GM11168 (cell line): ENCODE measurements around the gene CD2AP.
"Not testable (repeated sequence)": the region's sequence is repeated elsewhere in the genome, so short reads cannot be mapped to it uniquely, and the experiment has no call there.

Source experiments
- in situ Hi-C: fragments of 300-500 bp; cut with MboI; formaldehyde crosslinking; loops from one replicate; pipeline ENCODE4 v1.12.0; 2022; ENCODE audit warnings: low sequenced_read_pairs; ENCODE audit not compliant: unreplicated experiment

Gene CD2AP

DNA sequence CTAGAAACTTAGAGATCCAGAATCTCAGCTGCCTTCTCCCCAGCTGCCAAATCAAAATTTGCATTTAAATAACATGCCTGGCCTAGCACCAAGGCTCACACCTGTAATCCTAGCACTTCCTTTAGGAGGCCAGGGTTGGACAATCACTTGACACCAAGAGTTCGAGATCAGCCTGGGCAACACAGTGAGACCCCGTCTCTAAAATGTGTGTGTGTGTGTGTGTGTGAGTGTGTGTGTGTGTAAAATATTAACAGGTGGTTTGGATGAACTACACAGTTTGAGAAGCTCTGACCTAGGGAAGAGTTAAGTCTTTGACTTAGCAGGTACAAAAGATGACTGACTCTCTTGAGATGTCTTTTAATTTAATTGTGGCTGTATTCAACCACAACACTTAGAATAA lies 20.2 kb upstream of the CD2AP start:
- in situ Hi-C loops, result no loop called here

DNA sequence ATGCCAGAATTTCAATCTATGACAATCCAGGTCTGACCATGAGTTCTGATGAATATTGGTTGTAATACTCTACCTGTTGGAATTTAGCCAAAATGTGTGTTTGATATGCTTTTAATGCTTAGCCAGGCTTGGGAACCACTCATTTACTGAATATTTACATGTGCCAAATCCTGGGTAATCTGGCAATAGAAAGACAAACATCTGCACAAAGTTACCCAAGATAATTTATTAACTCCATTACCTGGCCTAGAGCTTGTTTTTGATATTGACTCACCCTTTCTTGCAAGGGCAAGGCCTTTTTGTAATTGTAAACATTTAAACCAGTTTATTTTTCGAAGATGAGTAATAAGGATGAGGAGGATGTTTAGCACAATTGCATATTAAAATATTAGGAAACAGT lies 13.5 kb upstream of the CD2AP start:
- in situ Hi-C loops, result no loop called here

DNA sequence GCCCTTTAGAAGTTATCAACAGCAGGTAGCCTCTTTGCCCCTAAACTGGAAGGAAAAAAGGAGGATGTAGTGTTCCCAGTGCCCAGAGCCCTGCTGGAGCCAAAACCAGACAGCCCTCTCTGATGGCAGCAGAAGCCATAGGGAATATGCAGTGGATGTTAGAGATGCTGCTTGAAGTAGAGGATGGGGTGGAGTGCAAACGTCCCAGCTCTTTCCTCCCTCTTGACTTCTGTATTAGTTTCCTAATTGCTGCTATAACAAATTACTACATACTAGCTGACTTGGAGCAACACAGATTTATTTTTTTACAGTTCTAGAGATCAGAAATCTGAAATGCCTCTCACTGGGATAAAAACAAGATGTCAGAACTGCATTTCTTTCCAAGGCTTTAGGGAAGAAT lies 12.5 kb upstream of the CD2AP start:
- in situ Hi-C loops, result no loop called here

DNA sequence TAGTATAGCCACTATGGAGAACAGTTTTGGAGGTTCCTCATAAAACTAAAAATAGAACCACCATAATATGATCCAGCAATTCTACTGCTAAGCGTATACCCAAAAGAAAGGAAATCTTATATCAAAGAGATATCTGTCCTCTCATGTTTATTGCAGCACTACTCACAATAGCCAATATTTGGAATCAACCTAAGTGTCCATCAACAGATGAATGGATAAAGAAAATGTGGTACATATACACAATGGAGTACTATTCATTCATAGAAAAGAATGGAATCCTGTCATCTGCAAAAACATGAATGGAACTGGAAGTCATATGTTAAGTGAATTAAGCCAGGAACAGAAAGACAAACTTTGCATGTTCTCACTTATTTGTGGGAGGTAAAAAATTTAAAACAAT lies 5.7 kb upstream of the CD2AP start:
- in situ Hi-C loops, result no loop called here

DNA sequence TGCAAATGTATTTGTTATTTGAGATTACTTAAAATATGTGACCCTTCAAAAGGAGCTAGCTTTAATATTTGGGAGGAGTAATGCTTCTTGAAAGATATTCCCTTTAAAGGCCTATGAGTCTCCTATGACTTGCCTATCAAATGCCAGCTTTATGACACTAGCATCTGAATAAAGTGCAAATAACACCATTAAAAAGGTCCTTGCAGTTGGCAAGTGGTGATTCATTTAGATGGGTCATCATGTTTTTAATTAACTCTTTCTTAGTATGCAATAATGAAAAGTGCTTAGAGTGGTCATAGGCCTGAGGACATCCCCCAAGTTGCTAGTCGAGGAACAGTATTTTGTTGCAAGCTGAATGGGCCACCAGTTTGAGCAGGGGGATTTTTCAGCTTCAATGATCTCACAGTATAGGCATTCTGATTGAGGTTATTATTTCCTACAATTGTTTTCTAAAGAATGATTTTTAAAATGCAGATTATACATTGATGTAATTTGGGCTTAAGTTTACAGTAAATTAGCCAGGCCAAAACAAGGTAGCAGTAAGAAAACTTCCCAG lies 3.7 kb upstream of the CD2AP start:
- in situ Hi-C loops, result no loop called here

DNA sequence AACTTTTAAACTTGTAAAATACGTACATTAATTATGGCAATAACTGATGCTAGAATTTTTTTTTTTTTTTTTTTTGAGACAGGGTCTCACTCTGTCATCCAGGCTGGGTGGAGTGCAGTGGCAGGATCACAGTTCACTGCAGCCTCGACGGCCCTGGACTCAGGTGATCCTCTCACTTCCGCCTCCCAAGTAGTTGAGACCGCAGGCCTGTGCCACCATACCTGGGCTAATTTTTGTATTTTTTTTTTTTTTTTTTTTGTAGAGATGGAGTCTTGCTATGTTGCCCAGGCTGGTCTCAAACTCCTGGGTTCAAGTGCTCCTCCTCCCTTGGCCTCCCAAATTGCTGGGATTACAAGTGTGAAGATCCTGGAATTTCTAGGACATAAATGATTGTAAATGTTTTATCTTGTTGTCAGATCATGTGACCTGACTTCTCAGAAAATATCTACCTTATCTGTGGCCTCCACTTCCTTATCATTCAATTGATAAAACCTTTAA lies 2.2 kb upstream of the CD2AP start:
- in situ Hi-C loops, result no loop called here

DNA sequence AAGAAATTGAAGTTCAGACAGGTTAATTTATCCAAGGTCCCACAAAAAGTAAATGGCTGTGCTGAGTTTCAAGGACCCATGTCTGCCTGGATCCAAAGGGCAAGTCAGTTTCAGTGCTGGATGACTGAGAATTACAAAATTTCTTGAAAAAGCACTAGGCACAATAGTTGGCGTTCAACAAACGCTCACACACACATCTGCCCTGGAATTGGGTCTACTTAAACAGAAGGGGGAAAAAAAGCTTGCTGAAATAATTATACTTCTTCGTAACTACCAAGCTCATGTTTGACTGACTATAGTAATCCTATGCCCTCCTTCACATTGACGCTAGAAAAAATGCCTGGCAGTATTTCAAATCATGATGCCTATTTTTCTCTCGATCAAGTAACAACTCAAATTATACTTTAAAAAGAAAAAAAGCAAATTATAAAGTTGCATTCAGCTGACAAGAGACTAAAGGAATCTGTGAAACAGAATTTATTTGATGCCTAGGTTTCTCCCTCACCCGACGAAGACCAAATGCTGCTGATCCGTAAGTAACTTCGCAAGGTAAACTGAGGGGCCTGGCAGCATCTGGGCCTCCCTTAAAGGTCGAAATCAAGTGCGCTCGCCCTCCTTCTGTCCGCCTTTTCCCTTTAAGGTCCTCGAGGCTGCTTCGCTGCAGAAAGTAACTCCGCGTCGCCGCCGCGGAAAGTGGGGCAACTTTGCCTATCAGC lies 650 bp upstream of the CD2AP start:
- in situ Hi-C loops, result no loop called here

DNA sequence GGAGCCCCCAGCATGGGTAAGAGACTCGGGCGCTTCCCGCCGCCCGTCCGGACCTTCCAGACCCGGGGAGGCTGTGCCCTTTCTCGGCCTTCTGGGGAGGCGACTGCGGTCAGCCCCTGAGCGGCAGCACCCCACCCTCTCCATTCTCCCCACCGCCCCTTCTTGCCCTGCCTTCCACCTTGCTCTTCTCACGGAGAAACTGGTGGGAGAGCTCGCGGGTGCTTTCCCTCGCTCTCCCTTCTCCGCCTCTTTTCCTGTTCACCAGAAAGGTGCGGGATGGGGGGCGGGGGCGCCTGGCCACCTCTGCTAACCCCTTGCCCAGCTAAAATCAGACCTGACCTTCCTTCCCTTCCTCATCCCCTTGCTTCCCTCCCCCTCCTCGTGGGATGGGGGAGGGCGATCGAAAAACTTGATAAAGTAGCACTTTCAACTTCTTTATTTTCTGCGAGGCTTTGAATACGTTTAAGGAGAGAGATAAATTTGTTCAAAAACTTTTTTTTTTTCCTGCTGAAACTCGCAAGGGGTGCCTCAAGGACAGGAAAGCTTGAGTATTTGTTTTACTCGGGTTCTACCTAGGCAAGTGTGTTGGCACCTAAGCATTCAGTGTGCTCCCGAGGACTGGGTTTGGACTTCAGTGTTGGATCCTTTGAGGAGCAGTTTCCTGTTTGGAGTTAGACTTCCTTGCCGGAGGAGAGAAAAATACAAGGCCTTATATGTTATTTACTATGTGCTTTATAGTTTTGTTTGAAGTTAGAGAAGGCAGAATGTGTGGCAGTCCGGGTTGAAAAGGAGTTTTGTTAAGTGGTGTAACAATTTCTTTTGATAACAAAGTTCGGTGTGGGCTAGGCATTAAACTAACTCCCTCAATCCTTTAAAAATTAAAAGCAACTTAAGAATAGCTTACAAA lies 897 bp downstream of the CD2AP start:
- in situ Hi-C loops, result no loop called here

DNA sequence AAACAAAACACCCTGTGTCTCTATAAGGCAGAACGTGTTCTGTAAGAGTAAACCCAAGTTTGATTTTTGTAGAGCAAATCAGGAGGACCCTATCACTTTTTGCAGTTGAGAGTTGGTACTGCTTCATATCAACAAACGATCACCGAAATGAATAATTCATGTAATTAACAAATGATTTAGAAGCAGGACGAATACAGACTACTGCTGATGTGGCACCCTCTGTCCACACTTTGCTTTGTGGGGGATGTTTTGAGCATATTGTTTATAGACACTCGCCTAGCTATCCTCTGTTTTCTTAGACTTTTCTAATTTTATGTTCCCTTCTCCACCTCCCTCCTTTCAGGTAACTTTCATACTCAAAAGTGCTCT lies 1.5 kb downstream of the CD2AP start:
- in situ Hi-C loops, result no loop called here

DNA sequence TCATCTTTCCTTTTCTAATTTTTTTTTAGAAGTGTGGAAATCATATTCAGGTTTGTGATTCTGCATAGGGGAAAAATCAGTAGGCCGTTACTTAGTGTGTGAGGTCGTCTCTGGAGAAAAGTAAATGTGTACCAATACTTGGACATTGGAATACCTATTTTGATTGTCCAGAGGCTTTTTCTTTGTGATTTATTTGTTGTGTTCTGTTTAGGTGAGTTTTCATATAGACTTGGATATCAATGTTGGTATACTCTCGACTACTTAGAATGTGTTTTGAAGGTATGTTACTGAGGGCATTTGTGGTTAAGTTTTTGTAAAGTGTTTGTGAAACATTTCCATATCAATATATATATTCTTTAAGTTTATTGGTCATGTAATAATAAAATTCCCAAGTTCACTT lies 2.3 kb downstream of the CD2AP start:
- in situ Hi-C loops, result no loop called here

DNA sequence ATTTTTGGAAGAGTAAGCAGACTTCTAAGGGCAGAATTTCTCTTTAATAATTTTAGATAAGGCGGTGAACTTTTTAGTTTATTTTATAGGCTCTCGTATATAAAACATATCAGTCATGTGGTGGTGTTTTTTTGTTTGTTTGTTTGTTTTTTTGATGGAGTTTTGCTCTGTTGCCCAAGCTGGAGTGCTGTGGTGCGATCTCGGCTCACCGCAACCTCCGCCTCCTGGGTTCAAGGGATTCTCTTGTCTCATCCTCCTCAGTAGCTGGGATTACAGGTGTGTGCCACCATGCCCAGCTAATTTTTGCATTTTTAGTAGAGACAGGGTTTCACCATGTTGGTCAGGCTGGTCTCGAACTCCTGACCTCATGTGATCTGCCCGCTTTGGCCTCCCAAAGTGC lies 3.6 kb downstream of the CD2AP start:
- in situ Hi-C loops, result not testable (repeated sequence)

DNA sequence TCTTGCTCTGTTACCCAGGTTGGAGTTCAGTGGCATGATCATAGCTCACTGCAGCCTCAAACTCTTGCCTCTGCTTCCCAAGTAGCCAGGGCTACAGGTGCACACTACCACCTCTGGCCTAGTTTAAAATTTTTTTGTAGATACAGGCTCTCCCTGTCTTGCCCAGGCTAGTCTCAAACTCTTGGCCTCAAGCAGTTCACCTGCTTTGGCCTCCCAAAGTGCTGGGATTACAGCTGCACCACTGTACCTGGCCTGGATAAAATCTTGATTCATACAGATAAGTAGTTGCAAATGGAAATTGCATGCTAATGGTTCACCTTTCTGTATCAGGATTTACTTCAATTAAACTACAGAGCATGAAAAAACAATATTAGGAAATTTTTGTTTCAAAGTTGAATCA lies 4.2 kb downstream of the CD2AP start:
- in situ Hi-C loops, result no loop called here

DNA sequence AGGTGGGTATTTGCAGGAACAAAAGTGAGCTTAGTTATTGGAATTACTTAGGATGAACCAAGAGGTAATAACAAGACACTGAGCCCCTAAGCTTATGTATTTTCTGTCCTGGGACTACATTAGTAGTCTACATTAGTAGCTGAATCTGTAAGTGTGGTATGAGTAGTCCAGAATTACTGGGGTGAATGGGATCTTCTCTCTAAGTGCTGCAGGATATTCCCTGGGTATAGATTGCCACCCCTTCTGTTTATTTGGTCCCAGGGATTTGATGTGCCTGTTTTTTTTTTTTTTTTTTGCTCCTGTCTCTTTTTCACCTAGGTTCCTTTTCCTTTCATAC lies 5.9 kb downstream of the CD2AP start:
- in situ Hi-C loops, result no loop called here

DNA sequence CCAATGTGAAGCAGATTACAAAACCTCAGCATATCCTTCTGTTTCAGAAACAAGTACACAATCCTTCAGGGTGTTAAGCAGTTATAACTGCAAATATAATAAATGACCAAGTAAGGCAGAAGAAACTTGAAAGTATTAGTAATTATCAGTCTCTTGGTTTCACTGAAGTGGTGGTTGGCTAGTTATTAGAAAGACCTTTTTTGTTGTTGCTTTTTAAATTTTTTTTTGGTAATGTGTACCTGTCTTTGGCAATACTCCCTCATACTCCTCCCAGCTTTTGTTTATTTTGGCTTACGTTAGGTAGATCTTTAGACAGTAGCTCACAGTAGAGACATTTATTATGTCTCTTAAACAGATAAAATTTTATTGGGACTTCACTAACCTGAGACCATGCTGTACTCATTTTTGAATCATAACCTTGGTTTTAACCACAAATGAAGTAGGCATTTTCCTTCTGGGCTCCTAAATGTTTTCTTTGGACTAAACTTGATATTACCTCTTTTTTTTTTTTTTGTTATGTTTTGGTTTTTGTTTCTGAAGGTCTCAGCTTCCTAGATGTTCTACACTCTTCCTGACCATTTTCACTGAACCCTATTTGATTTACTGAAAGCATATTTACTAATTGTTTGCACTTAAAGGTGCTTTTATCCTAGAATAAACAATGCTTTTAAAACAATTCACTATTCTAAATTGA lies 6.4 kb downstream of the CD2AP start:
- in situ Hi-C loops, result no loop called here

DNA sequence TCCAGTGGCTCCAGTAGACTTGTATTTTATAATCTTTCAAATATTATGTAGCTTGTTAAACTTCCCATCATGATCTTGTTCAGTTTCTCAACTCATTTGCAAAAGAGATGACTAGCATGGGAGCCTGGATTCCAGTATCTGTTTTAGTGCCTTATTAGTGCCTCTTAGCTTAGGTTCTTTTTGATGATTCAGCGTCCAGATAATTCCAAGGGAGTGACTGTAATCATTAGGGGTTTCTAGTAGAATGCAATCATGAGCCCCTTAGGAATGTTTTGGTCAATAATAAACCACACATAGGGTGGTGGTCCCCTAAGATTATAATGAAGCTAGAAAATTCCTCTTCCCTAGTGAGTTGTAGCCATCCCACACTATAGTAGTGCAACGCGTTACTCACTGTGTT lies 7.0 kb downstream of the CD2AP start:
- in situ Hi-C loops, result no loop called here

DNA sequence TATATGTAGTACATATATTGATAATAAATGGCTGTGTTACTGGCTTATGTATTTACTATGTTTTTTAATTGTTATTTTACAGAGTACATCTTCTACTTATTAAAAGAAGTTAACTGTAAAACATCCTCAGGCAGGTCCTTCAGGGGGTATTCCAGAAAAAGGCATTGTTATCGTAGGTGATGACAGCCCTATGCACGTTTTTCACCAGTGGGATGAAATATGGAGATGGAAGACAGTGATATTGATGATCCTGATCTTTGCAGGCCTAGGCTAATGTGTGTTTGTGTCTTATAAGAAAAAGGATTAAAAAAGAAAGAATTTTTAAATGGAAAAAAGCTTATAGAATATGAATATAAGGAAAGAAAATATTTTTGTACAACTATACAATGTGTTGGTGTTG lies 7.5 kb downstream of the CD2AP start:
- in situ Hi-C loops, result no loop called here

DNA sequence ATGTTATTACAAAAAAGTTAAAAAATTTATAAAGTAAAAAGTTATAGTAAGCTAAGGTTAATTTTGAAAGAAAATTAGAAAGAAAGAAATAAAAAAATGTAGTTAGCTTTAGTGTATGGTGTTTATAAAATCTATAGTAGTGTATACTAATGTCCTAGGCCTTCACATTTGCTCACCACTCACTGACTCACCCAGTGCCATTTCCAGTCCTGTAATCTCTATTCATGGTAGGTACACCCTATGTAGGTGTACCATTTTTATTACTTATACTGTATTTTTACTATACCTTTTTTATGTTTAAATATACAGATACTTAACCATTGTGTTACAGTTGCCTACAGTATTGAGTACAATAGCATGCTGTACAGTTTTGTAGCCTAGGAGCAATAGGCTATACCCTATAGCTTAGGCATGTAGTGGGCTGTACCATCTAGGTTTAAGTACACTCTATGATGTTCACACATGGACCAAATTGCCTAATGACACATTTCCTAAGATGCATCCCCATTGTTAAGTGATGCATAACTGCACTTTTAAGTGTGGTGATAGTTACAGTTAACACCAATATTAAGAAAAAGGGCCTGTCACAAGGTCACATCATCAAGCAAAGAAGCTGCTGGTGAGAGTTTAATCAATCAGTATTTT lies 8.0 kb downstream of the CD2AP start:
- in situ Hi-C loops, result no loop called here

DNA sequence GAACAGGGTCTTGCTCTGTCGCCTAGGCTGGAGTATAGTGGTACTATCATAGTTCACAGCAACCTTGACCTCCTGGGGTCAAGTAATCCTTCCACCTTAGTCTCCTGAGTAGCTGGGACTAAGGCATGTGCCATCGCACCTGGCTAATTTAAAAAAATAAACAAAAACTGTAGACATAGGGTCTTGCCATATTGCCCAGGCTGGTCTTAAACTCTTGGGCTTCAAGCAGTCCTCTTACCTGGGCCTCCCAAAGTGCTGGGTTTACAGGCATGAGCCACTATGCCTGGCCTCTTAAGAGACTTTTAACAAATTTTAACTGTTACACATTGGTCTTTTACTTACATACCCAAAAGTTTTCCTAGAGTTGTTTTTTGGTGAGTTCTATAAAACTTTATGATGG lies 12.4 kb downstream of the CD2AP start:
- in situ Hi-C loops, result no loop called here

DNA sequence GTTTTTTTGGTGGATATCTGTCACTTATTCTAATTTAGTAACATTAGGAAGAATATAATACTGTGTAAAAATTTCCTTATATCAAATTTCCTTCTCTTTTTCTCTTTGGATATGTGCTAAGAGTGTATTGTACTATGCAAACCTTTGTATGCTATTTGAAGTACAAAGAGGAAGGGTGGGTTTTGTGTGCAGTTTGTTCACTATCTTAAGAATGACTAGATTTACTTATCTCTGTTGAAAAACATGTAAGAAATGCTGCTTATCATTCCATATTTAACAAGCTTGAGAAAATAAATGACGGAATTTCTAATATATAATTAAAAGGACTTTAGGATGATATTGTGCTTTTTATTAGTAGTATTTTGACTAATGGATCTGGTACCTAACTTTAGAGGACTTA lies 13.1 kb downstream of the CD2AP start:
- in situ Hi-C loops, result no loop called here

DNA sequence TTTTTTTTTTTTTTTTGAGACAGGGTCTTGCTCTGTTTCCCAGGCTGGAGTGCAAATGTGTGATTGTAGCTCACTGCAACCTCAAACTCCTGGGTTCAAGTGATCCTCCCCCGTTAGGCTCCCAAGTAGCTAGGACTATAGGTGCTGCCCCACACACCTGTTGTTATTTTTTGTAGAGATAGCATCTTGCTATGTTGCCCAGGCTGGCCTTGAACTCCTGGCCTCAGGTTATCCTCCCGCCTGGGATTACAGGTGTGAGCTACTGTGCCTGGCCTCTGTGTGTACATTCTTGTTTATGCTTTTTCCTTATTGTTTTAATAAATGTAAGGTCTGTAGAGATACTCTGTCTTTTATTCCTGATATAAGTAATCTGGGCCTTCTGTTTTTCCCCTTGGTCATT lies 14.8 kb downstream of the CD2AP start:
- in situ Hi-C loops, result no loop called here
